ENCODE measurements around the gene ABHD2.
"Not testable (repeated sequence)": the region's sequence is repeated elsewhere in the genome, so short reads cannot be mapped to it uniquely, and the experiment has no call there.

ABHD2 gene

GRCh38 chr15:89230277-89230676, 142.0 kb downstream of the ABHD2 start:
- H3K27me3 ChIP-seq (replicated peaks; ENCODE audit: insufficient read depth, low read length) = no peaks in the 10 kb centered on the region
- no peak overlapping the region for H3K4me2 ChIP-seq (ENCODE audit: low read depth, low read length)
- H3K36me3 ChIP-seq (replicated peaks; ENCODE audit: insufficient read depth, low read length) = no peaks in the 10 kb centered on the region
- H2AFZ ChIP-seq (ENCODE audit: low read length) = no peak overlapping the region
- H3K9me2 ChIP-seq (replicated peaks; ENCODE audit: insufficient read depth, low read length) = no peaks in the 10 kb centered on the region
- no peaks in the 10 kb centered on the region for H3K9me3 ChIP-seq (replicated peaks; ENCODE audit: insufficient read depth, low read length)
- H3F3A ChIP-seq (ENCODE audit: insufficient read depth, low read length) = no peaks in the 10 kb centered on the region
- H3K4me3 ChIP-seq (ENCODE audit: low read length) = no peak overlapping the region
- no peaks in the 10 kb centered on the region for H3K4me1 ChIP-seq (ENCODE audit: low read length)
- H4K20me1 ChIP-seq (ENCODE audit: insufficient read depth, low read length) = no peaks in the 10 kb centered on the region
- H3K79me2 ChIP-seq (ENCODE audit: low read length) = no peaks in the 10 kb centered on the region
- H3K9ac ChIP-seq (ENCODE audit: low read length) = no peak overlapping the region
- DNase-seq = no peak
- H3K27ac ChIP-seq (ENCODE audit: low read length) = no peak overlapping the region
- TF ChIP-seq CTCF (IDR thresholded peaks at IDR 0.05; ENCODE audit: low read length) = no peak
- no peak for TF ChIP-seq EZH2phosphoT487 (IDR thresholded peaks at IDR 0.05; ENCODE audit: low read length)
- no peak for TF ChIP-seq EZH2 (optimal IDR thresholded peaks at IDR 0.05; ENCODE audit: low read depth, low read length)

GRCh38 chr15:89231832-89232231, 143.6 kb downstream of the ABHD2 start:
- Histone ChIP-seq H3K4me1 (ENCODE audit: low read length) (no peaks in the 10 kb centered on the region), H3K4me2 (ENCODE audit: low read depth, low read length) (no peak overlapping the region), H3F3A (ENCODE audit: insufficient read depth, low read length) (no peaks in the 10 kb centered on the region), H3K9me2 (replicated peaks; ENCODE audit: insufficient read depth, low read length) (no peaks in the 10 kb centered on the region), H3K79me2 (ENCODE audit: low read length) (no peaks in the 10 kb centered on the region), H2AFZ (ENCODE audit: low read length) (no peak overlapping the region), H3K4me3 (ENCODE audit: low read length) (no peak overlapping the region), H4K20me1 (ENCODE audit: insufficient read depth, low read length) (no peaks in the 10 kb centered on the region), H3K27me3 (replicated peaks; ENCODE audit: insufficient read depth, low read length) (no peaks in the 10 kb centered on the region), H3K9ac (ENCODE audit: low read length) (no peak overlapping the region), H3K36me3 (replicated peaks; ENCODE audit: insufficient read depth, low read length) (no peaks in the 10 kb centered on the region), H3K27ac (ENCODE audit: low read length) (no peak overlapping the region), H3K9me3 (replicated peaks; ENCODE audit: insufficient read depth, low read length) (no peaks in the 10 kb centered on the region)
- TF ChIP-seq EZH2phosphoT487 (IDR thresholded peaks at IDR 0.05; ENCODE audit: low read length) (no peak), EZH2 (optimal IDR thresholded peaks at IDR 0.05; ENCODE audit: low read depth, low read length) (no peak), CTCF (IDR thresholded peaks at IDR 0.05; ENCODE audit: low read length) (no peak)
- DNase-seq = no peak

DNA sequence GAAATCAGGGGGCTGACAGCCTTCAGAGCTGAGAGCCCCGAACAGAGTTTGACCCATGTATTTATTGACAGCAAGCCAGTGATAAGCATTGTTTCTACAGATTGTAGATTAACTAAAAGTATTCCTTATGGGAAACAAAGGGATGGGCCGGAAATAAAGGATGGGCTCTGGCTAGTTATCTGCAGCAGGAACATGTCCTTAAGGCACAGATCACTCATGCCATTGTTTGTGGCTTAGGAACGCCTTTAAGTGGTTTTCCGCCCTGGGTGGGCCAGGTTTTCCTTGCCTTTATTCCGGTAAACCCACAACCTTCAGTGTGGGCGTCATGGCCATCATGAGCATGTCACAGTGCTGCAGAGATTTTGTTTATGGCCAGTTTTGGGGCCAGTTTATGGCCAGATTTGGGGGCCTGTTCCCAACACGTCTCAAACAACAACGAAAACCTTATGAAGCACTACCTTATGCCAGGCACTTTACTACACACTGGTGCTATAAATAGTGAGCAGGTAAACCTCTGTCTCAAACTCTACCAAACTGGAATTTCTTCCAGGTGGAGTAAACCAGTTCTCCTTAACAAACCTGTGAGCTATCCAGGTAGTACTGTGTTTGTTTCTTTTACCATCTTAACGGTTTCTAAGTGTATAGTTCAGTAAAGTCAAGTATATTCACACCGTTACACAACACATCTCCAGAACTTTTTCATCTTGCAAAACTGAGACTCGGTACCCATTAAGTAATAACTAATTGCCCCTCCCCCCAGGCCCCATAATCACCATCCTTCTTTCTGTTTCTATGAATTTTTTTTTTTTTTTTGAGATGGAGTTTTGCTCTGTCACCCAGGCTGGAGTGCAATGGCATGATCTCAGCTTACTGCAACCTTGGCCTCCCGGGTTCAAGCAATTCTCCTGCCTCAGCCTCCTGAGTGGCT, 151.9 kb downstream of the ABHD2 start:
- H3K4me2 ChIP-seq (ENCODE audit: low read depth, low read length); H4K20me1 ChIP-seq (ENCODE audit: insufficient read depth, low read length); DNase-seq; H3K4me3 ChIP-seq (ENCODE audit: low read length); H3F3A ChIP-seq (ENCODE audit: insufficient read depth, low read length); H3K27ac ChIP-seq (ENCODE audit: low read length); H2AFZ ChIP-seq (ENCODE audit: low read length); H3K27me3 ChIP-seq (replicated peaks; ENCODE audit: insufficient read depth, low read length); H3K9ac ChIP-seq (ENCODE audit: low read length); H3K36me3 ChIP-seq (replicated peaks; ENCODE audit: insufficient read depth, low read length); H3K9me2 ChIP-seq (replicated peaks; ENCODE audit: insufficient read depth, low read length); H3K9me3 ChIP-seq (replicated peaks; ENCODE audit: insufficient read depth, low read length); H3K4me1 ChIP-seq (ENCODE audit: low read length): not testable (repeated sequence)
- H3K79me2 ChIP-seq (ENCODE audit: low read length) = peaks cover 11% of the 10 kb centered on the region

All from MM.1S (cell line).